SIG-M5 (cell line): ENCODE data around the gene SLC25A17.
A peak's percentile ranks its signal among the peaks of the same experiment; 100 is the strongest.
"Not testable (repeated sequence)": the region's sequence is repeated elsewhere in the genome, so short reads cannot be mapped to it uniquely, and the experiment has no call there.

ENCODE experiments used
- DNase-seq: peaks from one replicate; lab custom pipeline; 2025; lab: John Stamatoyannopoulos, UW

The SLC25A17 gene

GRCh38 chr22:40818747-40819598, at the start of gene SLC25A17:
Gene SLC25A17 (minus strand): TSS chr22:40819346. CDS start chr22:40819248, 98 bp downstream.
- DNase-seq = no peak

- not testable (repeated sequence) for DNase-seq
Measured at GRCh38 chr22:40868379-40868778, 49.2 kb upstream of the SLC25A17 start.

- no peak for DNase-seq
Measured at GRCh38 chr22:40867109-40867508, 48.0 kb upstream of the SLC25A17 start.

GRCh38 chr22:40862537-40862936, 43.4 kb upstream of the SLC25A17 start:
- DNase-seq = no peak

- DNase-seq = no peak
Measured at GRCh38 chr22:40862013-40862412, 42.9 kb upstream of the SLC25A17 start, which contains the start of gene DNAJB7. Gene DNAJB7 (minus strand): TSS chr22:40862113. CDS start chr22:40861994, 119 bp downstream.

GRCh38 chr22:40857309-40857855, 38.2 kb upstream of the SLC25A17 start:
- no peak for DNase-seq

- peak; percentile 86 for DNase-seq
Measured at GRCh38 chr22:40856513-40857308, 37.6 kb upstream of the SLC25A17 start, which contains the start of the genes ST13 and XPNPEP3. Gene ST13 (minus strand): TSS chr22:40856639. CDS start chr22:40856540, 99 bp downstream. Gene XPNPEP3 (plus strand): TSS chr22:40857148. CDS start chr22:40857182, 34 bp downstream.

GRCh38 chr22:40855979-40856512, 36.9 kb upstream of the SLC25A17 start:
- DNase-seq = no peak

- DNase-seq = no peak
Measured at GRCh38 chr22:40855071-40855978, 36.2 kb upstream of the SLC25A17 start.

GRCh38 chr22:40853961-40854360, 34.8 kb upstream of the SLC25A17 start:
- DNase-seq = no peak

GRCh38 chr22:40853333-40853732, 34.2 kb upstream of the SLC25A17 start:
- DNase-seq = no peak

GRCh38 chr22:40845816-40846215, 26.7 kb upstream of the SLC25A17 start:
- not testable (repeated sequence) for DNase-seq

- no peak for DNase-seq
Measured at GRCh38 chr22:40844951-40845350, 25.8 kb upstream of the SLC25A17 start.

- DNase-seq = no peak
Measured at GRCh38 chr22:40838486-40838885, 19.3 kb upstream of the SLC25A17 start.

- DNase-seq = no peak
Measured at GRCh38 chr22:40834619-40835018, 15.5 kb upstream of the SLC25A17 start.

- no peak for DNase-seq
Measured at GRCh38 chr22:40829131-40829530, 10.0 kb upstream of the SLC25A17 start.

- DNase-seq = no peak
Measured at GRCh38 chr22:40826984-40827741, 8.0 kb upstream of the SLC25A17 start.

GRCh38 chr22:40826292-40826691, 7.1 kb upstream of the SLC25A17 start:
- not testable (repeated sequence) for DNase-seq

- no peak for DNase-seq
Measured at GRCh38 chr22:40823426-40823825, 4.3 kb upstream of the SLC25A17 start.

- DNase-seq = no peak
Measured at GRCh38 chr22:40819599-40820140, 524 bp upstream of the SLC25A17 start.
